HT-29 (cell line): ENCODE measurements around the gene ABLIM3. TPM values are rescaled to one million over a fixed set of nuclear protein-coding genes. Genes with fewer than 3 reads are reported as not detected.

ENCODE experiments used
- DNase-seq: peaks from one replicate; pipeline ENCODE4 v3.0.0-alpha.2; 2015; ENCODE audit warnings: low spot score
- total RNA-seq: library from RNA; depleted of rRNA; stranded (reverse); fragments of >200 nt; shearing (Covaris generic); gene quantifications from 2 replicates; pipeline ENCODE4 v1.2.3, GENCODE V29; 2014

ABLIM3 gene
- total RNA-seq, 1 experiment from 2014 or later = 13.6 TPM

DNA sequence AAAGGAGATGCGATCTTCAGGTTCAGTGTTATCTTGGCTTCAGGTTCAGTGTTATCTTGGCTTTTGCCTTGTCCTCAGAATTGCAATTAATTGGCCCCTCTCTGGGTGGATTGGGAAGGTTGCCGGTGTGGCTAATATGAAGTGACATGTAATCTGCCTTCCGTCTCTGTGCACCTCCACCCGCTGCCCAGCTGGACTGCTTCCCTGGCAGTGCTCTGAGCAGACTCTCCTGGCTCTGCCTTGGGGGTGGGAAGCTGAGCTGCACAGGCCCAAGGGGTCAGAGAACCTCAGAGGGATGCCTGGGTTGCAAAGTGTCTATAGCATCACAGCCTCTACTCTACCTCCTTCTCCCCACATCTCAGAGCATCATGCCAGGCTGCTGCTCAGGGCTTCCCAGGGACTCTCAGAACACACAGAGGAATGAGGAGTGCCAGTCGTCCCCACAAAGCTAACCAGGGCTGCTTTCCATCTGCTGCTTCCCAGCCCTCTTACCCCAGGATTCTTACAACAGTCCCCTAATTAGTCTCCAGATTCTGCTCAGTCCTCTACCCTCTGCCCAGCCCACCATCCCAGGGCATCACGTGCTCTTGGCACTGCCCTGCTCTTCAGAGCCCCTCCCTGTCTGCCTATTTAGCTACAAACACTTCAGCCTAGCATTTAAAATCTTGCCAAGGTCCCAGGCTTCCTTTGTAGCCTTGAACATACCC, 76.0 kb downstream of the ABLIM3 start:
- DNase-seq = no peak

DNA sequence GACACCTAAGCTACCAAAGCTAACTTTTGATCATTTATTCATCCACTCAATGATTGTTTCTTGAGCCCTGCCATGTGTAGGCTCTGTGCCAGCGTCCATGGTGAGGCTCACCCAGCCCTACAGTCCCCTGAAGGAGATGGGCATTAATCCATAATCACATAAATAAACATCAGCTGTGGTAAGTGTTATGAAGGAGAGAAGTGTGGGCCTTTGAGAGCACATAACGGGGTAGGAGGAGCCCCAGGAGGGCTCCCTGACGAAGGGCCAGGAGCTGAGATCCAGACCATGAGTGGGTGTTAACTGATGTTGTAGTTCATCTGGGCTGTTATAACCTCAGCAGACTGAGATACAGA, 76.5 kb downstream of the ABLIM3 start:
- no peak for DNase-seq

DNA sequence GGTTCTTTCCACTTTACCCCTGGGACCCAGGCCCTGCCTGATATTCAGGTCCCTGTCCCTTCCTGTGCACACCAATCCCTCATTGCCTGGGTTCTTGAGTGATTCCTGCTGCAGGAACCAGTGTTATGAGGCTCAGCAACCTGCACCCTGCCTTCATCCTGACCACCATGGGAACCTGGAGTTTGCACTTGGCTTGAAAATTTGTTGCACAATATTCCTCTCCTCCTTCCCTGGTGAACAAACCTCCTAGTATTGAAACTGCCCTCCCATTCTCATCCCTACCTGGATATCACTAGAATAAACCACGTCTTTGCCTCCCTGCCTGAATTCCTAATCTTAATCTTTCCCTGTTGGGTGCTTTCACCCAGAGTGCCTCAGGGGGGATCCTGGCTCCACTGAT, 78.3 kb downstream of the ABLIM3 start:
- no peak for DNase-seq

DNA sequence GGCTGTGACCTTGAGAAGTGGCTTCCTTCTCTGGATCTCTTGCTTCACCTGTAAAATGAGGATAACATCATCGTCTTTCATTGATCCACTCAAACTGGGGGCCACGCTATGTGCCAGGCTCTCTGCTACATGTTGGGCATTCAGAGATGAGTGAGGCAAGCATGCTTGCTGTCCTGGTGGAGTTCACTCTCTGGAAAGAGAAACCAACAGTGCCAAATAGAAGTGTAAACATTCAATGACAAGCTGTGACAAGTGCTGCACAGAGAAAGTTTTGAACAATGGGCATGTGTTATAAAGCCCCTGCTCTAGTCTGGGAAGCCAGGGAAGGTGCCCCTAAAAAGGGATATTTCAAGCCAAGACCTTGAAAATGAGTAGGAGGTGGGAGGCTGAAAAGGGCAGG, 79.5 kb downstream of the ABLIM3 start:
- DNase-seq = no peak

DNA sequence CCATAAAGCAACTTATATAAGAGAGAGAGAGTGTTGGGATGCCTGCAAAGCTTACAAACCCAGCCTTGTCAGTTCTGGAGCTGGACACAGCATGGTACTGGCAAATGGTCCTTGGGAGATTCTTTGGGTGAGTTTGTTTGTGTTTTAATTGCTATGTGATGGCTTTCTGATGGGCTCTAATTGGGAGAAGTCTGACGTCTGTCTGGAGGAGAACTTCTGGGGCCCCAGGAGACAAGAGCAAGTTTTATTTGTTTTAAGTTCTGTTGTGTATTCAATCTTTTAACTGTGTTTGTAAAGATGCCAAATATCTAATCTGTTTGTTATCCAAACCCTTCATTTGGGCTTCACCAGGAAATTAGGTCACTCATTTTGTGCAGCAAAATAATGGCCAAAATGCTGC, 80.0 kb downstream of the ABLIM3 start:
- DNase-seq = no peak

DNA sequence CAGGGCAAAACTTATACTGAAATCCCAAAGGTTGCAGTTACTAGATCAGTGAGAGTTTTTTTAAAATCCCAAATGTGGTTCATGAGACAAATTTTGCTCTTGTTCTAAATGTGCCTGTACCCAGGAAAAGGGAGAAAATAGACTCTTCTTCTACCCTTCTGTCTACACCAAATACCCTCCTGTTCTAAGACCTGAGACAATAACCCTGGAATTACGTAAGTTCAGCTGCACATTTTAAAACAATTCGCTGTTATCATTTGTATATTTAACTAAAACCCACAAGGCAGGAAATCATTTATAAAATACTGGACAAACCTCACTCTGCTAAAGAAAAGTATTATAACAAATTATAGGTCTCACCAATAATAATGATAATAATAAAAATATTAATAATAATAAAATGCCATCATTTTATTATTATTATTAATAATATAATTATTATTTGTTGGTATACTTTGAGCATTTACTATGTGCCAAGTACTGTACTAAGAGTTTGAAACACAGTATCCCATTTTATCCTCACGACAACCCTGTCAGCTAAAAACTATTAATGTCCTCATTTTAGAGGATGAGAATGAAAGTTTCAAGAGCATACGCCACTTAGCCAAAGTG, 80.5 kb downstream of the ABLIM3 start:
- no peak for DNase-seq

DNA sequence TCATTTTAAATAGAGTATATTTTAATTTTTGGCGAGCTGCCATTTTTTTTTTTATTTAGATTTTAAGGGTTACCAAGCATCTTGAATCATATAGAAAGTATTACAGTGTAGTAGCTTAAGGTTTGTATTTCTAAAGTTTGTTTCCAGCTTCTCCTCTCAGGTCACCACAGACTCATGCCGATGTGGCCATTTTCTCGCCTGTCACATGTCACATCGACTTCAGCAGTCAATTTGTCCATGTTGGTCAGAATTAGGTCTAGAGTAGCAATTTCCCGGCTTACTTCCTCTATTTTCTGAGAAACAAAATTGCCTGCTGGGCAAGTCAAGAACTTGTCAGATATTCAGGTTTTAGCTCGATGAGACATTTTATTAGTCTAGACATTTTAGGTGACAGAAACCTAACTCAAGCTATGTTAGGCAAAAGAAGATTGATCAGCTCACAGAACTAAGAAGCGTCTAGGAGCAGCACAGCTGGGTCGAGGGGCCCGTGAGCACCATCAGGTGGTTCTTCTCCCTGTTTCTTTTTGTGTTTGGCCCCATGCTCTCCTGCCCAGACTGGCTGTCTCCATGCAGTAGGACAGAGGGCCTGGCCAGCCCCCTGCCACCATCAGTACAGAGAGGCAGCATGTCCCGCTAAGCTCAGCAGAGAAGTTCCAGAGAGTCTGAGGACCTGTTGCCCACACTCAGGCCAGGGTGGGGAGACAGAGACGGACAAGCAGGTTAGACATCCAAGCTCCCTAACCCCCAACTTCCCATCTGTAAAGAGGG, 82.0 kb downstream of the ABLIM3 start:
- no peak for DNase-seq

DNA sequence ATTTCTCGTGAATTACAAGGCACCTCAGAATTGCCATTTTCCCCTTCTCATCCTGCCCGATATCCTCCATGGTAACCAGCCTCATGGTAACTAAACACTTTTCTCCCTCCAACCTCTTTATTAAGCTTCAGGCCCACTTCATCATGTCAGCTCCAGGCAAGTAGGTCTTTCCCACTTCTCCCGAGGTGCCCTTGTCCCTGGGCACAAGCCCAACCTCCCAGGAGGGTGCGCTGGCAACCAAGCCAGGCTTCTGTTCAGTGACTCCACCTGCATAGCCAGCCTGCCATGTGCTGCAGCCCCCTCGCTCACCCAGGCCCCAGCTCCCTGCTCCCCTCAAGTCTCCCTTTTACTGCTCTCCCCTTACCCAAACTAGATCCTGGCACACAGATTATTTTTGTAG, 83.0 kb downstream of the ABLIM3 start:
- DNase-seq = no peak

DNA sequence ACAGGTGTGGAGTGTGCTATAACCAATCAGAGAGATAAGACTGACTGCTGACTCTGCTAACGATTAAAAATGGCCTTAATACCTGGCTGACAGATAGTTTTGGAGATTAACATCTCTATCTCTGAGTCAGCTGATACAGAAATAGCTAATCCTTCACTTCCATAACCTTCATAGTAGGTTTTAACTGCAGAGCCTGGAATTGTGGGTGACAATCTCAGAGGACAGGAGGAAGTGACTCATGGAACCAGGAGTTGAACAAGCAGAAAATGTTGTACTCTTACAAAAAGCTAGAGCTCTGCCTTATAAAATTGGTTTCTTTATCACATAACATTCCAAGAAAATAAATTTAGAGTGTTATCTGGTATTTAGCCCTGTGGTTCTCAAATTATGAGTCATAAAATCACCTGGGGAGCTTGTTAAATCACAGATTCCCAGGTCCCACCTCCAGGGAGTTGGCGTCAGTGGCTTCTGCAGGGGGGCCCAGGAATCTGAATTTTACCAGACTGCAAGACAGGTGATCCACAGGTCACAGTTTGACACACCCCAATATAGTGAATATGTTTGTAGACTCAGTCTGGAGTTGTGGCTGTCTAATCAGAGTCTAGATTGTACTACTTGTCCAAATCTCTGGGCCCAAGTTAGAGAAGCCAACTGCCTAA, 86.0 kb downstream of the ABLIM3 start:
- peak; percentile 62 for DNase-seq

DNA sequence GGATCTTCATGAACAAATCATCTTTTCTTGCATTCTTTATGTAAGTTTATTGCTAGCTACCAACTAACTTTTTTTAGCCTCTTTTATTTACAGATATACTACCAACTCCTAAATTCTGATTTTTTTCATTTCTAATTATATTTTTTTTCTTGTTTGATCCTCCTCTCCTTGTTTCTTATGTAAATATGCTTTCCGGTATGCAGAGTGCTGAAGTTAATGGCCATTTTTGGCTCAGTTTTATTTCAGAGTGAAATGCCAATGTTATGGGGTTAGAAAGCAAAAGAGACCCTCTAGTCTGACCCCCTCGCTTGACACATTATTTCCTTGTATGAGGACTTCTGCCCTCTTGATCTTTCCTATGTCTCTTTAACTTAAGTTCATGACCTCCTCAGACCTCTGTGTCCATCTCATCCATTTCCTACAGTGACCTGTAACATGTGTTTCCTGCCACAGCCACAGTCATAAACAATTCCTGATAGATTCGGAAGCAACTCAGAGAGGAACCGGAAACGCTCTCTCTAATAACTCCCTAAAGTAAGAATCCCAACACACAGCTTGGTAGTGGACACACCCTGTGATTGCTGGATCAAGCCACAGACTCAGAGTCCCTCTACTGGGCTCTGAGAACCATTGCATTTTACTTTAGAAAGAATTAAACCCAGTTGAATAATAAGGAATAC, 87.5 kb downstream of the ABLIM3 start:
- peak; percentile 89 for DNase-seq

DNA sequence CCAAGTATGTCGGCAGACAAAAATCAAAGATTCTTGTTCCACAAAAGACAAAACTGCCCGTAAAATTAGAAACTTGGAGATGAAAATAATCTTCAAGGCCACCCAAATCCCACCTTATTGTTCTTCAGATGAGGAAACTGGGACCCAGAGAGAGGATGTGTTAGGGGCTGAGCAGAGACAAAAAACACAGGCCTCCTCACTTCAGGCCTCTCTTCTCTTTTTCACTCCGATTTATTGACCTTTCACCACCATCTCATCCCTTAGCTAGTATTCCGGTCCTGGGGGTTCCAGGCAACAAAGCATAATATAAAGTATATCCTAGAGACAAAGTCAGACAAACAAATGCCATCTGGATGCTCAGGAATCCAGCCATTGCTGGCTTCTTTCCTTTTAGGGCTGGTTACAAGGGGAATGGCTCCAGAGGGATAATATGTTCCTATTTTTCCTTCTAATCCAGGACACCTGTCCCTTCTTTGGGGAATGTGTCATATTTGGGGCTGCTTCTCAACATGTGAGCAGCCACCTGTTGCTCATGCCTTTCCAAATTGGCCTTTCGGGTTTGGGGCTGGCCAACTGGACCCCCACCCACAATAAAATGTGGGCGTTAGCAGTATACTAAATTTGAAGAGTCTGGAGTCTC, 88.1 kb downstream of the ABLIM3 start:
- no peak for DNase-seq

DNA sequence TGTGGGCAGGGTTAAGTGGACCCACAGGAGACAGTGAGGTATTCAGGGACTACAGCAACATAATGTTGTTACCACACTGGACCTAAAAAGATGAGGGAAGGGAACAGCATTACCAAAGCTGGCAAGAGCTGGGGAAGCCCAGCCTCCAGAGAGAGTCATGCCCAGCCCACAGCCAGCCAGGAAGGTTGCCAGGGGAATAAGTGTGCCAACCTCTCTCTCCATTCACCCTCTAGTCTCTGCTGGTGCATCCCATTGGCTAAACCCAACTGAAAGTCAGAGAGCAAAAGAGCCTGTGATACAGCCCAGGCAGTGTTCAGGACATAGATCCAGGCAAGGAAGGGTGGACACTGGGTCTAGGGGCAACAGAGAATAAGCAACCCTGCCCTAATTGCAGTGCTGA, 94.5 kb downstream of the ABLIM3 start:
- DNase-seq = no peak

DNA sequence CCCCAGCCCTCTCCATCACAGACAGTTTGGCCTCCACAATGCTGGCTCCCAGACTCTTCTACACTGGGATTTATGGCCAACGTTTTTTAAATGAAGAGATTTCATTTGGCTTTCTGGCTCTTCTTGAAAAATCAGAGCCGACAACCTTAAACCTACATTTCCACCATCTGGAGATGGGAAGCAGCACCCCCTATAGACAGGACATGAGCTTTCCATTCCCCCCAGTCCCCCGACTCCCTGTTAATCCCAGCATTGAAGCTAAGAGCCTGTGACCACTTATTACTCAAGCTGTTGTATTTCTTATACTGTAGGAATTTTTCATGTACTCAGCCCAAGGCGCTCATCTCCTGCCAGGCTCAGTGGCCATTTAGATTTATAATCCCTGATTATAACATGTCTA, 96.4 kb downstream of the ABLIM3 start:
- no peak for DNase-seq

DNA sequence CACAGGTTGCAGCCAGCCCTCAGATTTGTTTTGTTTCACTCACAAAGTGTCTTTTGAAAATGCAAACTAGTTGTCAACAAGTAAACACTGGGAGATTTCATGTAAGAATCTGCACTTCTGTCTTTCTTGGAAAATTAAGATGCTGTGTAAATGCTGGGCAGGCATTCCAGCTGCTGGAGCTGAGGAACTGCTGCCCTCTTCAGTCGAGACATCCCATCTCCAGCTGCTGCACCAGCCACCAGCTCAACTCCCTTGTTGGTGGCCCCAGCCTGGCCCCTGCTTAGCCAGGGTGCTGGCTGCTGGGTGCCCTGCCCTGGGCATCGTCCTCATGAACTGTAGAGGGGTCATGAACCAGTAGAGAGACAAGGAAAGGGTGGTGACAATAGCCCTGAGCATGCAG, 97.2 kb downstream of the ABLIM3 start:
- no peak for DNase-seq

DNA sequence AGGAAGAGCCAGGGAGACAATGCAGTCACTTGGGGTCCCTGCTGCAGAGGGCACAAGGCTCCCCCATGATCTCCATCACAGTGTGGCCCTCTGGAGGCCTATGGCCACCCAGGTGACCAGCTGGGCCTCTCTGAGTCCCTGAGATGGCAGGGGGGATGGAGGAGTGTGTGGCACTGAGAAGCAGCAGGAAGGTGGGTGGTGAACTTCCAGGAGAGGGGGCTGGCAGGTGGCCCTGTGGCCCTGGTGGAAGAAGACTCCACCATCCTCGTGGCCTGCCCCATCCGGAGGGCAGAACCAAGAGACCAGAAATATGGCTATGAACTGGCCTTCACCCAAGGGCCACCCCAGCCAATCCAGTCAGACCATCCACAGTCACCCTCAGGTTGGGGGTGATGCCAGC, 98.6 kb downstream of the ABLIM3 start:
- no peak for DNase-seq

DNA sequence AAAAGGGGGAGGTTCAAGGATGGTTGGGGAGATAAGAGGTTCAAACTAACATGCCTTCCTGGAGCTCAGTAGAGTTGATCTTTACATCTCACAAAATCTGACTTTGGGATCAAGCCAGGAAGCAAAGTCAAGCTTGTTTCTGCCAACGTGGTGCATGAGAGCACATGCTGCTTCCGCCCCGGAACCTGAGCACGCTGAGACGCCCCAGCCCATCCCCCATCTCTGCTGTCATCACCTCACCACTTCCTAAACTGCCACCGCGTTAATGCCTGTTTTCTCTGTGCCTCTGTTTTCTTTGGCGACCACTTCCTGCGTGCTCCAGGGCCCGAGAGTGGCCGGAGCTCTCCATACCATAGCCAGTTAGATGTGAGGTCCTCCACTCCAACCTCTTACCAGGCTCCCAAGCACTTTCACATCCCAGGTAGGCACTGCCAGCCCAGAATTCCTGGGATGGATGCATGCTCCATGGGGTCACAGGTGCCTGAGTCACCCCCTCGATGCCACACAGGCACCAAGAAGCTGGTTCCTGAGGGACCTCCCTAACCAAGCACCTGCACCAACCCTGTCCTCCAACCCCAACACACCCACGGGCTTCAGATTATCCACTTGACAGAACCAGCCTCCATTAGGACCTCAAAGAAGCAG, 99.2 kb downstream of the ABLIM3 start:
- no peak for DNase-seq

DNA sequence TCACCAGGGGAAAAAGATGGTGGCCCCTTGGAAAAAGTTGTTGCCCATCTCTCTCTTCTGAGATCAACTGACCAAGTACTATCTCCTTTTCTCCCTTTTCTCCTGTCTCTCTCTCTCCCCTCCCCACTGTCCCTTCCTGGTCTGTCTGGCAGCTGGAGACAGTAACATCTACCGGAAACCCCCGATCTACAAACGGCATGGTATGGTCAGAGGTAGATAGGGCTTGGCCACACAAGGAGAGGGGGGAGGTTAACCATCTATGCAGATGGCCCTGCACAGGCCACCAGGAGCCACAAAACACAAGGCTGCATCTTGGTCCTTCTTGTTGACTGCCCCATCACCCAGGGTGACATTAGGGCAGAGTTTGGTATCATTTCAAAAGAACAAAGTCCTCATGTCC, 101.0 kb downstream of the ABLIM3 start:
- no peak for DNase-seq

DNA sequence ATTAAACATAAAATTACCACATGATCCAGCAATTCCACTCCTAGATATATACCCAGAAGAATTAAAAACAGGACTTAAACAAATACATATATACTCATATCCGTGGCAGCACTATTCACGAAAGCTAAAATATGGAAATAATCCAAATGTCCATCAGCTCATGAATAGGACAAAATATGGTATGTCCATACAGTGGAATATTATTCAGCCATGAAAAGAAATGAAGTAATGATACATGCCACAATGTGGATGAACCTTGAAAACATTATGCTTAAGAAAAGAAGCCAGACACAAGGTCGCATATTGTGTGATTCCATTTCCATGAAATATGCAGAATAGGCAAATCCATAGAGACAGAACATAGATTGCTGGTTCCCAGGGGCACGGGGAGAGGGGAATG, 105.6 kb downstream of the ABLIM3 start:
- DNase-seq = no peak

DNA sequence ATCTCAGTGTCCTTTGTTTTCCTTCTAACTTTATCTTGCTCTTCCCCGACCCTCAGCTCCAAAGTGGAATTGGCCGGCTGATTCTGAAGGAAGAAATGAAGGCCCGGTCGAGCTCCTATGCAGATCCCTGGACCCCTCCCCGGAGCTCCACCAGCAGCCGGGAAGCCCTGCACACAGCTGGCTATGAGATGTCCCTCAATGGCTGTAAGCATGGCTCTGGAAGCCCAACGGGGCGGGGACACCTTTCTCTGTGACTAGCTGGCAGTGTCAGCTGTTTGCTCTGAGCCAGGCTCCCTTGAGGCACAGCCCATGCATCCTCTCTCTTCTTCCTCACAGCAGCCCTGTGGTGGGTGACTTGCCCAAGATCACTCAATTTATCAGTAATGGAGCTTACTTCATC, 106.4 kb downstream of the ABLIM3 start:
- no peak for DNase-seq

DNA sequence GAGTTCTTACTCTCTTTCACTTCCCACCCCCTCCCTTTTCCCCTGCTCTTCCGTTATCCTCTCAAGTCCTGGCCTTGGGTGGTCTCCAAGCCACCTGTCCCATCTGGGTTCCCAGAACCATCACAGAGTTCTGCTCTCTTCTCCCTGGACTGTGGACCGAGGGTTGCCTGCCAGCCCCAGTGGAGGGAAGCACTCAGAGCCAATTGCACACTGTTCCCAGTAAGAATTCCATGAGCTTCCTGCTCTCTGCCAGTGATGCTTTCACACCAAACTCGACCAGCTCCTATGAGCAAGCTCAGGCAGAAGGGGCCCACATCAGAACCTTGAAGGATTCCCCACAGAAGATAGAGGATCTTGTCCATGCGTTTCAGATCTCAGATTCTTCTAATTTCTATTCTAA, 110.3 kb downstream of the ABLIM3 start:
- DNase-seq = no peak

DNA sequence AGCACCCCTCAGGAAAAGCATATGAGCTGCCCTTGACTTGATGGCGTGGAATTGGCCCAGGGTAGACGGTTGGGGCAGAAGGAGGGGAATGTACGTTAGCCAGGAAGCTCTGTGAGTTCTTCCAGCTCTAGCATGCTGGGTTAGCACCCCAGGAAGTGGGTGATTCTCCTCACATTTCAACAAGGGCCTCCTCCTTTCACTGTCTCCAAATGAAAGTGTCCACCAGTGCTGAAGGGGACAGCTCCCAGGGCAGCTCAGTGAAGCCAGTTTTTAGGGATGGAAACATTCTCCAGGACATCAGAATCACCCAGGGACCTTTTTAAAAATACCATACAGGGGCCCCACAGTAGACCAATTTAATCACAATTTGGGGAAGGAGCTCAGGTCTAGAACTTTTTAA, 113.2 kb downstream of the ABLIM3 start:
- DNase-seq = no peak
